Myocyte (in vitro differentiated cells): ENCODE data around the gene SELENBP1. TPM values are rescaled to one million over a fixed set of nuclear protein-coding genes. Genes with fewer than 3 reads are reported as not detected.
A peak's percentile ranks its signal among the peaks of the same experiment; 100 is the strongest.
"Not testable (repeated sequence)": the region's sequence is repeated elsewhere in the genome, so short reads cannot be mapped to it uniquely, and the experiment has no call there.

Experiments
- DNase-seq: peaks from one replicate; pipeline ENCODE4 v3.0.0-alpha.2; 2012; ENCODE audit warnings: low read depth
- total RNA-seq: library from RNA; depleted of rRNA; stranded (reverse); fragments of >200 nt; gene quantifications from 2 replicates; pipeline ENCODE4 v1.2.3, GENCODE V29; 2014

SELENBP1 gene
- total RNA-seq, 1 donor from 2014 or later = 9.5 TPM

DNA sequence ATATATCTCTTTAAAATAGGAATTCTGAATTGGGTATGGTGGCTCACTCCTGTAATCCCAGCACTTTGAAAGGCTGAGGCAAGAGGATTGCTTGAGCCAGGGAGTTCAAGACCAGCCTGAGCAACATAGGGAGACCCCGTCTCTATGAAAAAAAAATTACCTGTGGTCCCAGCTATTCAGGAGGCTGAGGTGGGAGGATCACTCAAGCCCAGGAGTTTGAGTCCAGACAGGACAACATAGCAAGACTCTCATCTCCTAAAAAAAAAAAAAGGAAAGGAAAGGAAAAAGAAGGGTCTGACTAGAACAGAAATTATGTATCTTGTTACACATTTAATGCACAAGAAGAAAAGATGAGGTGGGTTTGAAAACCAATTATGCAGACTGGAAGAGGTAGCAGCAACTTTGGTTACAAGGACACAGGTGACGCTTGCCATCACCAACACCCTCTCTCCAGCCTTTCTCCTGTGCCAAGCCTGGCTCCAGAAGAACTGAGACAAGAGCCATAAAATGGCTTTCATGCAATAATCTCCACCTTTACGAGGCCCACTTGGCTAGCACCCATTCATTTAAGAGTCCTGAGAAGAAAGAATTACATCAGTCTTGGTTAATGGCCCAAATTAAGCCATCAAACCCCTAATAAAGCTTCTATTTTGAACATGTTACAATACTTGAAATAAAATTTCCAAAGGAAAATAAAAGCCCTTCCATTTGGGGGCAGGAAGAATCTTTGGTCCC is 4.8 kb upstream of the SELENBP1 start:
- no peak for DNase-seq

DNA sequence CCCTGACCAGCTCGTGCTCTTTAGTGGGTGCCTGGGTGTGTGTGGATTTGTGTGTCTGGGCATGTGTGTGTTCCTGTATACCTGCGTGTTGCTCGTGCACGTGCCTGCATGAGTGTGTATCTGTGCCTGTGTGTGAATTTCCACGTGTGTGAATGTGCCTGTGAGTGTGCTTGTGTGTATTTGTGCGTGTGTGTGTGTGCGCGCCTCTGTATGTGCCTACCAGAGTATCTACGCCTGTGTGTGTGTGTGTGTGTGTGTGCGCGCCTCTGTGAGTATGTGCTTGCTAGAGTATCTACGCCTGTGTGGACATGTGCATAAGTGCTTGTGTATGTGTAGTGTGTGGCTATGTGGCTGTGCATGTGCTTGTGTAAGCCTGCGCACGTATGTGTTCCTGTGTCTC is 691 bp upstream of the SELENBP1 start:
- no peak for DNase-seq

DNA sequence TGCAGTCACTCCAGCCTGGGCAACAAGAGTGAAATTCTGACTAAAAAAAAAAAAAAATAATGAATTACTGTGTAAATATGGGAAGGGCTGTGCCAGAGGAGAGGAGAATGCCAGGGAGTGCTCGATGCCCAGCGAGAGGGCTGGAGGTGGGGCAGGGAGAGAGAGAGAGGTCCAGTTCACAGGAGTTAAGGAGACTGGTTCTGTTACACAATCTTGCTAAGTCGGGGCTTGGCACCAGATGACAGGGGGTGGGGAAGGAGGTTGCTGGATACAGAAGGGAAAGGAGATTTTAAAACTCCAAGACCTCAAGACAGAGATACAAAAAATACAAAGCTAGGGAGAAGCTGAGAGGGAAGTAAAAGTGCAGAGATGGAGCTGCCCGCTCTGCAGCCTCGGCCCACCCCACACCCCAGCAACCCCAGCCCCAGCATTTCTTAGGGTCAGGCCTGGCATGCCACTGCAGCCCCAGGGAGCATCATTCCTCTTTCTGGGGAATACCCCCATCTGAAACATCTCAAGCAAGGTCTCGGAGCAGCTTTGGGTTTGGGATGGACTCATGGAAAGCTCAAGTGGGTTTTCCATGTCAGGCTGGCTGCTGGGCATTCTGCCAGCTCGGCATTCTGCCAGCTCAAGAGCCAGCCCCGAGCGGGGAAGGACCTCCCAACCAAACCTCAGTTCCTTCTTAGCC is 991 bp downstream of the SELENBP1 start:
- peak; percentile 49 for DNase-seq

DNA sequence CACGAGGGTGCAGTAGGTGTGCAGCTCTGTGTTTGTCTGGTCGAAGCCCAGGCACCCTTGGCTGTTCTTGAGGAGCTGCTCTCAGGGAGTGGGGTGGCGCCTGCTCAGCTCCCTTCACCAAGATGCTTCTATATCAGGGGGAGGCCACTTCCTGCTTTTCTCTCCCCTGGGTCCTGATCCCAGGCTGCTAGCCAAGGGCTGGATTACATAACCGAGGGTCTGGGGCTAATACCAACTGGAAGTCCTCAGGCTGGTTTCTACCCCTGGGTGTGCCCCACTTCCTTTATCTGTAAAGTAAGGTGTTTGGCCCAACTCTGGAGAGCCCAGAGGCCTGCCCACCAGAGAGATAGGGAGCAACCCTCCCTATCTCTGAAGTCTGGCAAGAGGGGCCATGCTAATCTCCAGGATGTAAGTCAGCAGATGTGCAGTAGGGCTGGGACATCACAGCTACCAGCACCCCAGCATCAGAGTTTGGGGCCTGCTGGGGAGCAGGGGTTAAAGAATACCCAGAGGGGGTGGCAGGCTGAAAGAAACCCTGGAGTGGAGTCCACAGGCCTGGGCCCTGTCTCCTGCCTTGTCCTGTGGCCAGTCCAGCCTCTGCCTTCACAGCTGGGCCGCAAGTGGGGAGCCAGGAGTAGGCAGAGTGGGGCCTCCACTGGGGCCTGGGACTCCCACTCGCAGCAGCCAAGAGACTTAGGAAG is 2.1 kb downstream of the SELENBP1 start:
- no peak for DNase-seq

DNA sequence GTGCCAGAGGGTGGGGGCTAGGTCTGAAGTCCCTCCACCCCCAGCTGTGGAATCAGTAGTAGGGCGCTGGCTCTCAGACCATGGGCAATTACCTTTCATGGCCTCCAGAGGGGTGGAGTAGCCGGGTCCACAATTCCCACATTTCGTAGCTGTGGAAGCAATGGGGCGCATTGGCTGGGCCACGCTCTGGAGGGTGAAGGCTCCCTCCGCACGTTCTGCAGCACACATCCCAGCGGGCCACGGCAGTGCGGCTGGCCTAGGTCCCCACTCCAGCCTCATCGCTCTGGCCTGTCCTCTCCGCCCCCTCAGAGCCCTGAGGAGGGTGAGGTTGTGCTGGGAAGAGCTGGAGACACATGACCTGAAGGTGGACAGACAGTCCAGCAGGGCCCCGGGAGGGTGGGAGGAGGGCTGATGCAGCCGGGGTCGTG is 2.9 kb downstream of the SELENBP1 start:
- no peak for DNase-seq

DNA sequence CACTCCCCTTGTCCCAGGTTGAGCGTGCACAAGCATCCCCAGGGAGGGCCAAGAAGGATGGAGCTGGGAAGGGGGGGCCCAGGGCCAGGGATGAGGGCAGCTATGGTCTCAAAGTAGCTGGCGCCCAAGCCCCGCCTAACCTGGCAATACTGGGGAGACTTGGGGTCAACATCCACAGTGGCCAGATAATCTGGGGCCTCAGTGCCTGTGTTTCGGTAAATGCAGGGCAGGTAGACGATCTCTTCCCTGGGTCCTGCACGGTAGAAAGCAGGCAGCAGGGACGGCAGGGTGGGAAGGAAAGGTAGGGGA is 3.2 kb downstream of the SELENBP1 start:
- DNase-seq = no peak

DNA sequence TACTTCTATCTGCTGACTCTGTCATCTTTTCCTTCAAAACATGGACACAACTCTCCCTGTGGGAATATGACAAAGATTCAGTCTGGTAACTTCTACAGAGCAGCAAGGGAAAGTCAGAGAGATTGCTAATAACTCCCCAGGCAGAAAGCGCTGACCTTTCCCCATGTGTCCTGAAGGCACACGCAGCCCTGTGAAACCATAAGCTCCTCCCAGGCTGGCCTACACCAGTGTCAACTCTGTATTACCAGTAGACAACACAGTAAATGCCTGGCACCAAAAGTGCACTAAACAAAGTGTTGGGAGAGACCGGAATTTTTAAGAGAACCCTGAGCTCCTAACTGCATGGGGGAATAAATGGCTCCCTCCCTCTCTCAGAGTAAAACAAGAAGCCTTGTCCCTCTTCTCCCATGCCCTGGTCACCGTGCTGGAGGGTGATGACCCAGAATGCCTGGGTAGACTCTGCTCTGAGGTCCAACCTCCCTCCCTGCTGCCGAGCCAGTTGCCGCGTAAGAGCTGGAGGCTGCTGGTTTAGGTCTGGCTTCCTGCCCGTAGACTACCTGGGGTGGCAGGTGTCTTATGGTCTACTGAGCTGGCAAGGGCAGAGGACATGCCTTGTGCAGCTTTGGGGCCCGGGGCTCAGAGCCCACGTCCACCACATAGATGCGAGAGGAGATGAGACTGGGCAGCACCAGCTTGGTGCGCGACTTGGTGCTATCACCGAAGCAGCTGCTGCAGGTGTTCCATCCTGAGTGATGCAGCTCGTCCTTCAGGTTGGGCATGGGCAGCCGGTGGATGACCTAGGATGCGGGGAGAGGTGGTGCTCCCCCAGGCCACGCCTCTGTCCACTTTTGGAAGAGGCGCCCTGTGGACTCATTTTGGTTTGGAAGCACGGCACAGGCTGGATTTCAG is 3.9 kb downstream of the SELENBP1 start:
- no peak for DNase-seq

DNA sequence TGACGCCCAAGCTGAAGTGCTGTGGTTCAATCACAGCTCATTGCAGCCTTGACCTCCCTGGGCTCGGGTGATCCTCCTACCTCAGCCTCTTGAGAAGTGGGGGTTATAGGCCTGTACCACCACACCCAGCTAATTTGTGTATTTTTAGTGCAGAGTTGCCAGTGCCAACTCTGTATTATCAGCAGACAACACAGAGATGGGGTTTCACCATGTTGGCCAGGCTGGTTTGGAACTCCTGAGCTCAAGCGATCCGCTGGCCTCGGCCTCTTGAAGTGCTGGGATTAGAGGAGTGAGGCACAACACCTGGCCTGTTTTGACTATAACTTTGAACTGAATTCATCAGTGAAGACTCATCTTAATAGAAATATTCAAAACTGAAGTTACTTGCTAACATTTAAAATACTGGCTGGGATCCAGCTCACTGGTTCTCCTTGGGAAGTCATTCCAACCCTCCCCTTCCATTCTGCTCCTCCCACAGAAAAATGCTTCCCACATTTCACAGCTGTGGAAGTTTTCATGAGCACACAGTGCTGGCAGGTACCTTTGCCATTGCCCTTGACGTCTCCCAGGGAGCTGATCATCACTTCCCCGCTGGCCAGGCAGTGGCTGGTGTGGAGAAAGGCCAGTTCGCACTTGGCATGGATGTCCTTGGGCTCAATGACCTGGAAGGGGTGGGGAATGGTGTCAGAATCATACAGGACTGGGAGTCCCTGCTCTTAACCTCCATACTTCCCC is 4.7 kb downstream of the SELENBP1 start:
- DNase-seq = no peak

DNA sequence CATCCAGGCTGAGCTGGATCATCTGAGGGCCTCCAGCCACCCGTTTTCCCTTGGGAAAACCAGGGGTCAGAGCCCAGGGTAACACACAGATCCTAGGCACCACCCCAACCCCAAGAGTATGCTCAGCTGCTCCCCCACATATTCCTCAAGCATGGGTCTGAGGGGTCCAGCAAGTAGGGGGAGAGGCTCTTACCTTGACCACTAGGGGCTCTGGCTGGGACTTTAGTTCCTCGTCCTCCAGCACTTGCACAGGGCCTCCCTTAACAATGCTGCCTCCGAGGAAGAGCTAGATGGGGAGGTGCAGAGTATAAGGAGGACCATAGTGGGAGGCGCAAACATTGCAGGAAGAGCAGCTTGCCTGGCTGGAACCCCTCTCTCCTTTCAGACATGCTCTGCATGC is 7.5 kb downstream of the SELENBP1 start:
- no peak for DNase-seq

DNA sequence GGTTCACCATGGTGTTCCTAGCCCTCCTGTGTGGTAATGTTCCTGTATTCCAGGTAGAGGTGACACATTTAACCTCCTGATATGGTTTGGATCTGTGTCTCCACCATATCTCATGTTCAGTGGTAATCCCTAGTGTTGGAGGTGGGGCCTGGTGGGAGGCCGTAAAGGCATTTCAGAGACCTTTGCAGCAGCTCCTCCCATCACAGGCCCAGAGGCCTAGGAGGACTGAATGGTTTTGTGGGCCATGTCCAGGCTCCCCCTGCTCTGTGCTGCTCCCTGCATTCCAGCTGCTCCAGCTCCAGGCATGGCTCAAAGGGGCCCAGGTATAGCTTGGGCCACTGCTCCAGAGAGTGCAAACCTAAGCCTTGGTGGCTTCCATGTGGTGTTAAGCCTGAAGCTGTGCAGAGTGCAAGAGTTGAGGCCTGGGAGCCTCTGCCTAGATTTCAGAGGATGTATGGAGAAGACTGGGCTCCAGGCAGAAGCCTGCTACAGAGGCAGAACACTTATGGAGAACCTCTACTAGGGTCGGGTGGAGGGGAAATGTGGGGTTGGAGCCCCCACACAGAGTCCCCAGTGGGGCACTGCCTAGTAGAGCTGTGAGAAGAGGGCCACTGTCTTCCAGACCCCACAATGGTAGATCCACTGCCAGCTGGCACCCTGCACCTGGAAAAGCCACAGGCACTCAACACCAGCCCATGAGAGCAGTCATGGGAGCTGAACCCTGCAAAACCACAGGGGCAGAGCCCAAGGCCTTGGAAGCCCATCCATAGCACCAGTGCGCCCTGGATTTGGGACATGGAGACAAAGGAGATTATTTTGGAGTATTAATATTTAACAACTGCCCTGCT is 10.0 kb downstream of the SELENBP1 start:
- no peak for DNase-seq

DNA sequence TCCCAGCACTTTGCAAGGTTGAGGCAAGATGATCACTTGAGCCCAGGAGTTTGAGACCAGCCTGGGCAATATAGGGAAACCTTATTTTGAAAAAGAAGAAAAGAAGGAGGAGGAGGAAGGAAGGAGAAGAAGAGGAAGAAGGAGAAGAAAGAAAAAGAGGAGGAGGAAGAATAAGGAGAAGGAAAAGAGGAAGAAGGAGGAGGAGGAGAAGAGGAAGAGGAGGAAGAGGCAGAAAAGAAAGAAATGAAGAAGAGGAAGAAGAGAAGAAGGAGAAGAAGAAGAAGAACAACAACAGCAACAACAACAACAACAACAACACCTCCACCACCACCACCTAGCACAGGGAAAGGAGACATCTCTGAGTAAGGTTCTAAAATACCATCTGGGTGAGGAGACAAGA is 10.6 kb downstream of the SELENBP1 start:
- DNase-seq = no peak

DNA sequence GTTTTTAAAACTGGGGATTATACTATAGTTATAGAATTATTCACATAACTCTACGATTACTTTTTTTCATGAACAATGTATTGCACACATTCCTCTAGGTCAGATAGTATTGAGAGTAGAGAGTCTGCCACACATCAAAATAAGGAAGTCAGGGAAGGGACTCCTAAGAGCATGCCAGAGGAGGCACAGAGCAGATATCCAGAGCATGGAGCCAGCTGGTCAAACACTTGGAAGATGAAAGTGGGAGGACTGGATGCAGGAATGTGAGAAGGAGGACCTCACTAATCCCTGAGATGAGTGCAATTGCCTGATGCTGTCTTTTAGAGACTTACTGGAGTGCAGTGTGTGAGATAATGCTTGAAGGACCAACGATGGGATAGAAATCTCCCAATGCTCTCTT is 15.8 kb downstream of the SELENBP1 start:
- no peak for DNase-seq

DNA sequence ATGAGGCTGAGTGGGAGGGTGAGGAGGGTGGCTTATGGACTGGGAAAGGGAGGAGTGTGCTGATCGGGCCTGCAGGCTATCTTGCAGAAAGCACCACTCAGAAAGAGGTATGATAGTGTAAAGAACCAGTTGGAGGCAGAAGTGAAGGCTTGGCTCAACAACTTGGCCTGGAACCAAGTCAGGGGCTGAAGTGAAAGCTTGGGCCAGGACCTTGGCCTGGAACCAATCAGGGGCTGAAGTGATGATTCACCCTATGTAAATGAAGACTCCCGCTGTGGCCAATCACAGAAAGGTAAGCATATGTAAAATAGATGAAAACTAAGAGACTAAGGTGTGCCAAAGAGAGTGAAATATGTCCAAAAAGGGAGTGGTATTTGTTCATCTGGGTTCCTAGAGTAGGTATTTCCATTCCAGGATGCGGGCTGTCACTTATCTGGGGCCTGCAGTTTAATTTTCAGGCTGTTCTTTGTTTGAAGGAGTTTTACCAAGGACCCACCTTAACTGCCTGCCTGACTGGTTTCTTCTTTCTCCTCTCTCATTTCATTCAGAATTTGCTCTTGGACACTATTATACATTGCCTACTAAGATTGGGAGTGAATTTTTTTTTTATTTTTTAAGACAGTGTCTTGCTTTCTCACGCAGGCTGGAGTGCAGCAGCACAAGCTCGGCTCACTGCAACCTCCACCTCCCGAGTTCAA is 20.3 kb downstream of the SELENBP1 start:
- DNase-seq = no peak

DNA sequence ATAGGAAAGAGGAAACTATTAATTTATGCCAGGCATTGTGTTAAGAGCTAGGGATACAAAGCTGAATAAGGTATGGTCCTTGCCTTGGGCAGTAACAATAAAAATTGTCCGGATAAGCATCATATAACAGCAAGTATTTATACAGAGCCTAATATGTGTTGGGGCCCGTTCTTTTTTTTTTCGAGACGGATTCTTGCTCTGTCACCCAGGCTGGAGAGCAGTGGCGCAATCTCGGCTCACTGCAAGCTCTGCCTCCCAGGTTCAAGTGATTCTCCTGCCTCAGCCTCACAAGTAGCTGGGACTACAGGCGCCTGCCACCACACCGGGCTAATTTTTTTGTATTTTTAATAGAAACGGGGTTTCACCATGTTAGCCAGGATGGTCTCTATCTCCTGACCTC is 22.2 kb downstream of the SELENBP1 start:
- not testable (repeated sequence) for DNase-seq

DNA sequence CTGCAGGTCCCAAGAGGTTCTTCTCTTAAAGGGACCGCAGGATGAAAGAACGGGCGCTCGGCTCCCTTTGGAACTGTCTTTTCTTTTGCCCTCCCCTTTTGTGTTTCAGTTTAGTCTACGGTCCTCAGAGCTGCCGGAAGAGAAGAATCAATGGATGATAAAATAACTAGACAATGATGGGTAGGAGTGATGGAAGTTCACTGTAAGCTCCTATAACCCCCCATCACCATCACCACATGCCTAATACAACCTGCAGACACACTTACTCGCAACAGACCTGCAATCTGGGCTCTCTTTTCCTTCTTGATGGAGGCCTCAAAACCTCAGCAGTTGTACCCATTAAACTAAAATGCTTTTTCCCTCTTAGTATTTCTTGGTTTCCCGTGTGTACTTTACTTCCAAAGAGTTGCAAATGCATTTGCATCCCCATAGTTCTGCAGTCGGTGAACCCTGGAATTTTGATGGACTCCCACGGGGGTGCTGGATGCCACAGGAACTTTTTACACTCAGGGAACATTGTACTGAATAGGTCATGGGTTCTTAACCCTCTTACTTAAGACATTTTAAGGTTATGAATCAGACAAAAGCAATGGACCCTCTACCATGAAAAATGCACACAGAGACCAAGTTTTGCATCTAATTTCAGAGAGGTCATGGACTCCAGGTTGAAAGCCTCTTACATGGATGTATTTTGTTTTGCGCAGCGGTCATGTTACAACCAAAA is 24.8 kb downstream of the SELENBP1 start:
- no peak for DNase-seq

DNA sequence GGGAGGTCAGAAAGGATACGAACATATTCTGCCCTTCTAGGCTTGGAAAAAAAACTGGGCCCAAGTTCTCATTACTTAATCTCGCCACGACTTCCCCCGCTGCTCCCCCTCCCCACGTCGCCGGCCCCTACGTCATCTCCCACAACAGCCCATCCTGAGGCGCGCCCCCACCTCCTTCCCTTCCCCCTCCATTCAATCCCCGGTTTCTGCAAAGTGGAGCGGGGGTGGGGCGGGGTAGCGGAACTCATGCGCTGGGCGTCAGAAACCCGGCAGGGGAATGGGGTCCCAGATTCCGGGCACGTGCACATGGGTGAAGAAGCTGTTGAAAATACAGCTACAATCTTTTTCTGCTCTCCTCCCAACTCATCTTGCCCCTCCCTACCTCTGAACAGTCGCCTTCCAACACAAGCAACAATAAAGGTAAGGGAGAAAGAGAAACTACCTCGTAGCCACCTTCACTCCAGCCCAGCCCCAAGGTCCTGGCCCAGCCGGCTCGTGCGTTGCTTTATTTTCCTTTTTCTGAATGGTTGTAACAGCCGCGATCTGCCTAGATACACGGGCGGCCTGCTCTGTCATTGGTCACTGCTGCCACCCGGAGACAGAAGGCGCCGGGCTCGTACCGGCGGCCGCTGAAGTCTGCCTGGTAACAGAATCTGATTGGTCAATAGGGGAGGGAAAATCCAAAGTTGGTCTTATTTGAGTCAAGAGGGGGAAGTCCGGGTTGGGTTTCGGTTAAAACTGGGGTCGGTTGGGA is 25.6 kb downstream of the SELENBP1 start, which contains the start of gene RFX5:
Gene RFX5 (minus strand): TSS at position 484 of the 754 bp plus-strand sequence. CDS start 932 bp downstream, outside the sequence.
- peak; percentile 98 for DNase-seq

DNA sequence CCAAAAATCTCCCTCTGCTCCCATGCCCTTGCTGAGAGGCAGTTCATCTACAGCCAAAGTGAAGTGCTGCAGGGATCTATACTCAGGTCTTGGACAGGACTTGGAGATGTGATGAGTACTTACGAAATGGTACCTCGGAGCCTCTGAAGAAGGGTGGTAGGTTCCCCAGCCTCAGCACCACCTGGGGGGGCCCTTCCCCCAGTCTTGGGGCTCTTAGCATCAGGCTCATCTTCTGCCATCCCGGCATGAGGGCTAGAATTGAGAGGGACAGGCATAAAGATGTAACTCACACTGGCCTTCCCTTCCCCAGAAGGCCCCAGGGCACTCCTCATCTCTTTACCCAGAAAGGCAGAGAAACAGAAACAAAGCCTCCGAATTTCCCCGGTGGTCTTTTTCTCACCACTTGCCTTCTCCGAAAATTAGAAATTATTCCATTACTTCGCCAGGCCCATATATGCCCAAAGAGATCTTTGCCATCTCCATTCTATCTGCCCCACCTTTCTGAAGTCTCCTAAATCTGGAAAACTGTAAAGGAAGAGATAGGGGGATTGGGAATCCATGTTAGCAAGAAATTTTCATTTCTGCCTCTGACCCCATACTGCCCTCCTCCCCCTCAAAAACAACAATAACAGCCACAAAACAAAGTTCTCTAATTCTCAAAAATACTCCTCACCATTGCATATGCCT is 26.3 kb downstream of the SELENBP1 start:
- DNase-seq = no peak
